Lung (tissue), 12 donors: ENCODE data around the gene SLC5A2. TPM values are rescaled to one million over a fixed set of nuclear protein-coding genes. Genes with fewer than 3 reads are reported as not detected.

Source experiments
- ATAC-seq: fragments of 200-7000 bp; cut with Tn5 transposase; one replicate; pipeline ENCODE4 v1.9.1; 2020; ENCODE audit warnings: moderate number of reproducible peaks; ENCODE audit not compliant: insufficient read depth, low FRiP score
- DNase-seq, 3 donors: peaks; one replicate each; pipeline ENCODE4 v3.0.0-alpha.2; 2013 to 2017
- H3K27ac ChIP-seq, 2 donors: one replicate each; pipeline ENCODE4 v1.5.1; 2013; ENCODE audit warnings: mild to moderate bottlenecking in 2 of 2, moderate library complexity in 2 of 2, control low read depth in 1 of 2, inconsistent platforms in 1 of 2, low read depth in 1 of 2, low read length in 1 of 2
- H3K27me3 ChIP-seq, 3 donors: one replicate each; pipeline ENCODE4 v1.5.1; 2013; ENCODE audit warnings: low read length in 2 of 3; ENCODE audit not compliant: control insufficient read depth in 3 of 3, insufficient read depth in 3 of 3
- H3K36me3 ChIP-seq, 4 donors: one replicate each; pipeline ENCODE4 v1.5.1; 2013; ENCODE audit warnings: low read length in 4 of 4, mild to moderate bottlenecking in 1 of 4, moderate library complexity in 1 of 4; ENCODE audit not compliant: control insufficient read depth in 4 of 4, insufficient read depth in 4 of 4
- H3K4me1 ChIP-seq, 5 donors: one replicate each; pipeline ENCODE4 v1.5.1; 2013; ENCODE audit warnings: low read length in 5 of 5, mild to moderate bottlenecking in 2 of 5, moderate library complexity in 1 of 5; ENCODE audit not compliant: control insufficient read depth in 5 of 5, insufficient read depth in 5 of 5
- H3K4me3 ChIP-seq: one replicate; pipeline ENCODE4 v1.5.1; 2013; ENCODE audit warnings: mild to moderate bottlenecking, control low read depth, moderate library complexity
- H3K9ac ChIP-seq, 2 donors: one replicate each; pipeline ENCODE4 v1.5.1; 2013; ENCODE audit warnings: low read length in 2 of 2, control low read depth in 1 of 2; ENCODE audit not compliant: insufficient read depth in 1 of 2
- H3K9me3 ChIP-seq, 4 donors: one replicate each; pipeline ENCODE4 v1.5.1; 2013; ENCODE audit warnings: low read length in 3 of 4, mild to moderate bottlenecking in 1 of 4, moderate library complexity in 1 of 4; ENCODE audit not compliant: control insufficient read depth in 4 of 4, insufficient read depth in 3 of 4
- CTCF ChIP-seq: IDR thresholded peaks from 2 replicates; pipeline ENCODE4 v1.5.1; 2012; ENCODE audit warnings: mild to moderate bottlenecking; ENCODE audit errors: control extremely low read depth, extremely low read depth
- WGBS, 2 donors: extraction: QIAGEN DNeasy Blood & Tissue Kit; methylation state at CpG; one replicate each; pipeline ENCODE4 v1.1.7; 2013; 5-methylcytosine and 5-hydroxymethylcytosine counted together
- polyA plus RNA-seq, 2 donors: library from polyadenylated mRNA; stranded (reverse); fragments of 200-250 nt; gene quantifications; one replicate each; pipeline ENCODE4 v1.2.1, GENCODE V29; 2013
- total RNA-seq, 2 donors: library from RNA; depleted of rRNA in 1 of 2; stranded (reverse); fragments of >200 nt in 1 of 2; gene quantifications; one replicate each; pipeline ENCODE4 v1.2.1, GENCODE V29; 2014 to 2021
- donor health status: control.
- donor health status: control.
- donor health status: Bipolar disorder and iron deficiency.
- donor health status: healthy.
- donor health status: DM: yes; HTN: yes; CAD: no.

Gene SLC5A2
- total and polyA plus RNA-seq, 4 donors, result 0.85 to 3.1 (median 2.3) TPM

GRCh38 chr16:31529937-31530312, 47.0 kb downstream of the SLC5A2 start:
- Histone ChIP-seq H3K9ac (peak overlapping the region in 1 of 2 donors; percentile 17), H3K36me3 (no peaks in the 10 kb centered on the region), H3K27me3 (peaks cover 0 to 11% (median 0%) of the 10 kb centered on the region in 3 donors), H3K27ac (no peak overlapping the region), H3K4me3 (no peak overlapping the region), H3K9me3 (peaks cover 0 to 4% (median 0%) of the 10 kb centered on the region in 4 donors), H3K4me1 (peaks cover 0 to 11% (median 1%) of the 10 kb centered on the region in 5 donors)
- 45 to 62% methylated on average over 17 of the region's 17 CpGs for WGBS, 2 donors
- ATAC-seq (no peak), DNase-seq (no peak)
- TF ChIP-seq CTCF, result no peak

- peak overlapping the region in 1 of 2 donors; percentile 17 for H3K9ac ChIP-seq
- TF ChIP-seq CTCF, result no peak
- H3K27ac ChIP-seq, result no peak overlapping the region
- peaks cover 0 to 11% (median 1%) of the 10 kb centered on the region in 5 donors for H3K4me1 ChIP-seq
- H3K36me3 ChIP-seq, result no peaks in the 10 kb centered on the region
- ATAC-seq, result no peak
- H3K4me3 ChIP-seq, result no peak overlapping the region
- H3K27me3 ChIP-seq, result peaks cover 0 to 11% (median 0%) of the 10 kb centered on the region in 3 donors
- no peak for DNase-seq
- 75 to 80% methylated on average over 5 of the region's 5 CpGs for WGBS, 2 donors
- H3K9me3 ChIP-seq, result peaks cover 0 to 4% (median 0%) of the 10 kb centered on the region in 4 donors
Observed at GRCh38 chr16:31530405-31530804, 47.5 kb downstream of the SLC5A2 start.

- no peak for ATAC-seq
- H3K27me3 ChIP-seq, result peaks cover 0 to 11% (median 0%) of the 10 kb centered on the region in 3 donors
- H3K36me3 ChIP-seq, result no peaks in the 10 kb centered on the region
- no peak overlapping the region for H3K9ac ChIP-seq
- no peak for DNase-seq
- 90 to 100% methylated on average over 1 of the region's 1 CpG for WGBS, 2 donors
- H3K27ac ChIP-seq, result no peak overlapping the region
- H3K9me3 ChIP-seq, result peaks cover 0 to 4% (median 0%) of the 10 kb centered on the region in 4 donors
- no peak for TF ChIP-seq CTCF
- H3K4me1 ChIP-seq, result peaks cover 0 to 11% (median 1%) of the 10 kb centered on the region in 5 donors
- no peak overlapping the region for H3K4me3 ChIP-seq
Observed at GRCh38 chr16:31531096-31531495, 48.2 kb downstream of the SLC5A2 start.

GRCh38 chr16:31532120-31532519, 49.2 kb downstream of the SLC5A2 start:
- no peak for TF ChIP-seq CTCF
- ATAC-seq (no peak), DNase-seq (no peak)
- no peak overlapping the region for H3K9ac ChIP-seq
- WGBS, 2 donors, result 79 to 89% methylated on average over 2 of the region's 2 CpGs
- peaks cover 0 to 11% (median 4%) of the 10 kb centered on the region in 5 donors for H3K4me1 ChIP-seq
- H3K27ac ChIP-seq, result no peak overlapping the region
- H3K36me3 ChIP-seq, result no peaks in the 10 kb centered on the region
- peaks cover 0 to 11% (median 0%) of the 10 kb centered on the region in 3 donors for H3K27me3 ChIP-seq
- peaks cover 0 to 4% (median 0%) of the 10 kb centered on the region in 4 donors for H3K9me3 ChIP-seq
- no peak overlapping the region for H3K4me3 ChIP-seq
